ENCODE results near the gene VSIG10. TPM values are rescaled to one million over a fixed set of nuclear protein-coding genes. Genes with fewer than 3 reads are reported as not detected.

VSIG10 gene
- total RNA-seq, 1 donor, result 24.5 TPM

GRCh38 chr12:118061011-118061872, 42.6 kb downstream of the VSIG10 start, which contains the start of gene WSB2:
Gene WSB2 (minus strand): TSS chr12:118061179. CDS start chr12:118061048, 131 bp downstream.
- no peak for TF ChIP-seq CTCF (IDR thresholded peaks at IDR 0.05; ENCODE audit: insufficient read depth, low read length)
- H3K4me3 ChIP-seq (ENCODE audit: low read depth, low read length), result peak within 1 kb of the TSS; percentile 72
- DNase-seq (ENCODE audit: low read depth), result peak; percentile 56

- H3K4me3 ChIP-seq (ENCODE audit: low read depth, low read length), result peak overlapping the region; percentile 72
- no peak for DNase-seq (ENCODE audit: low read depth)
- no peak for TF ChIP-seq CTCF (IDR thresholded peaks at IDR 0.05; ENCODE audit: insufficient read depth, low read length)
Measured at GRCh38 chr12:118060301-118061010, 43.4 kb downstream of the VSIG10 start.

- TF ChIP-seq CTCF (IDR thresholded peaks at IDR 0.05; ENCODE audit: insufficient read depth, low read length), result no peak
- peak; percentile 78 for DNase-seq (ENCODE audit: low read depth)
- peak overlapping the region; percentile 72 for H3K4me3 ChIP-seq (ENCODE audit: low read depth, low read length)
Measured at GRCh38 chr12:118059341-118060191, 44.2 kb downstream of the VSIG10 start.

- no peak overlapping the region for H3K4me3 ChIP-seq (ENCODE audit: low read depth, low read length)
- no peak for DNase-seq (ENCODE audit: low read depth)
- TF ChIP-seq CTCF (IDR thresholded peaks at IDR 0.05; ENCODE audit: insufficient read depth, low read length), result no peak
Measured at GRCh38 chr12:118058881-118059280, 44.9 kb downstream of the VSIG10 start.

DNA sequence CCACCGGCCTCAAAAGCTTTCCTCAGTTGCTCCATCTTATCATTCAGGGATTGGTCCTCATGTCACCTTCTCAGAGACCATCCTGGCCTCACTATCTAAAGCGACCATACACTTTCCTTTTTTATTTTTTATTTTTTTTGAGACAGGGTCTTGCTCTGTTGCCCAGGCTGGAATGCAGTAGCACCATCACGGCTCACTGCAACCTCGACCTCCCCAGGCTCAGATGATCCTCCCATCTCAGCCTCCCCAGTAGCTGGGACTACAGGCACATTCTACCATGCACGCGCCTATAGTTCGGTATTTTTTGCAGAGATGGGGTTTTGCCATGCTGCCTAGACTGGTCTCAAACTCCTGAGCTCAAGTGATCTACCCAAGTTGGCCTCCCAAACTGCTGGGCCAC, 45.6 kb downstream of the VSIG10 start:
- no peak for DNase-seq (ENCODE audit: low read depth)
- TF ChIP-seq CTCF (IDR thresholded peaks at IDR 0.05; ENCODE audit: insufficient read depth, low read length), result no peak

More for the DNA sequence above, 45.6 kb downstream of the VSIG10 start:
- no peak overlapping the region for H3K4me3 ChIP-seq (ENCODE audit: low read depth, low read length)

All from fibroblast of the aortic adventitia (primary cell).